Medulla oblongata (tissue), 1 donor: Measurements from ENCODE around the gene ALG14.
A peak's percentile ranks its signal among the peaks of the same experiment; 100 is the strongest.

Experiments used
- DNase-seq: peaks from one replicate; pipeline ENCODE4 v3.0.0-alpha.2; 2015; ENCODE audit errors: extremely low spot score

The ALG14 gene

GRCh38 chr1:94928293-94928939 lies 144.3 kb downstream of the ALG14 start:
- DNase-seq, result peak; percentile 23

- DNase-seq, result peak; percentile 84
Measured at GRCh38 chr1:94927405-94928175, 145.2 kb downstream of the ALG14 start.

GRCh38 chr1:94926915-94927404 lies 145.8 kb downstream of the ALG14 start, which contains the start of gene CNN3:
Gene CNN3 (minus strand): TSS chr1:94927110. CDS start chr1:94926894, 216 bp downstream.
- DNase-seq, result peak; percentile 96

GRCh38 chr1:94926126-94926914 lies 146.4 kb downstream of the ALG14 start:
- DNase-seq, result peak; percentile 61

- peak; percentile 91 for DNase-seq
Measured at GRCh38 chr1:94925561-94926125, 147.1 kb downstream of the ALG14 start.

DNA sequence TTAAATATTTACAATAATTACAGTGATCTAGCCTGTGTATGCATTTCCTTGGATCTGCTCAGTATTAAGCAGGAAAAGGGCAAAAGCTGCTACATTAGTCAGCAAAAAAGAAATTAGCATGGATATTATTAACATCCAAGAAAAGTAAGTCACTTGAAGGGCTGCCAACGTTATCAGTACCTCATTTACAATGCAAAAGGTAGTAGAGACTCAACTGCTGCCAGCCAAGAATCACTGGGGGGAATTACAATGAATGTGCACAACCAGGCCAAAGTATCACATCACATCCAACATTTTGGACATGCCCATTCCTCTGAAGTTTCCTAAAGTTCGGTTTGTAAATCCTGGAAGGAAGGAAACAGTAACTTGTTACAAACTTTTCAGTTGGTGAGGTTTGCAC lies 147.7 kb downstream of the ALG14 start:
- peak; percentile 40 for DNase-seq
